Spleen (tissue), 11 donors: ENCODE results near the gene HMGB2. TPM values are rescaled to one million over a fixed set of nuclear protein-coding genes. Genes with fewer than 3 reads are reported as not detected.

ENCODE experiments used
- DNase-seq: peaks from one replicate; pipeline ENCODE4 v3.0.0-alpha.2; 2020
- H3K27ac ChIP-seq, 8 donors: fragments of 200-600 bp; sonication (generic) in 7 of 8; 1 replicate in 4 of 8; 2 replicates in 4 of 8; pipeline versions ENCODE4 v1.5.0 to v1.8.0; 2016 to 2021; ENCODE audit warnings: inconsistent platforms in 4 of 8, mild to moderate bottlenecking in 4 of 8, moderate library complexity in 1 of 8
- H3K27me3 ChIP-seq, 7 donors: fragments of 200-600 bp; sonication (generic) in 6 of 7; replicated peaks in 1 of 7; 1 replicate in 4 of 7; 2 replicates in 3 of 7; pipeline versions ENCODE4 v1.5.0 to v1.8.0; 2016 to 2021; ENCODE audit warnings: inconsistent platforms in 3 of 7, mild to moderate bottlenecking in 1 of 7
- H3K36me3 ChIP-seq, 6 donors: fragments of 200-600 bp; sonication (generic) in 5 of 6; 1 replicate in 4 of 6; 2 replicates in 2 of 6; pipeline versions ENCODE4 v1.5.0 to v1.8.0; 2016 to 2021; ENCODE audit warnings: inconsistent platforms in 2 of 6
- H3K4me1 ChIP-seq, 6 donors: fragments of 200-600 bp; sonication (generic) in 5 of 6; 1 replicate in 3 of 6; 2 replicates in 3 of 6; pipeline versions ENCODE4 v1.5.0 to v1.8.0; 2016 to 2021; ENCODE audit warnings: inconsistent platforms in 3 of 6
- H3K4me3 ChIP-seq, 8 donors: fragments of 200-600 bp; sonication (generic) in 7 of 8; 1 replicate in 4 of 8; 2 replicates in 4 of 8; pipeline versions ENCODE4 v1.5.0 to v1.8.0; 2016 to 2021; ENCODE audit warnings: inconsistent platforms in 4 of 8, mild to moderate bottlenecking in 4 of 8, moderate library complexity in 2 of 8
- H3K9me3 ChIP-seq, 8 donors: fragments of 200-600 bp; sonication (generic) in 7 of 8; 1 replicate in 4 of 8; 2 replicates in 4 of 8; pipeline versions ENCODE4 v1.5.0 to v1.8.0; 2016 to 2021; ENCODE audit warnings: inconsistent platforms in 4 of 8
- CTCF ChIP-seq, 11 experiments: fragments of 200-600 bp in 7 of 11; fragments of 450-650 bp in 4 of 11; sonication (generic) in 4 of 11; IDR thresholded peaks in 8 of 11; conservative IDR thresholded peaks in 3 of 11; 1 replicate in 7 of 11; 2 replicates in 4 of 11; pipeline versions ENCODE4 v1.4.0 to v1.8.0; 2016 to 2021; ENCODE audit warnings: antibody characterized with exemption in 11 of 11, inconsistent platforms in 4 of 11, mild to moderate bottlenecking in 1 of 11
- POLR2A ChIP-seq, 3 donors: fragments of 450-650 bp; IDR thresholded peaks; one replicate each; pipeline ENCODE4 v1.5.1; 2017; ENCODE audit warnings: antibody characterized with exemption in 3 of 3, mild to moderate bottlenecking in 1 of 3
- POLR2AphosphoS5 ChIP-seq, 3 donors: sonication (generic); formaldehyde crosslinking; IDR thresholded peaks; one replicate each; pipeline ENCODE4 v1.5.1; 2017; ENCODE audit warnings: antibody characterized with exemption in 3 of 3
- WGBS, 5 donors: extraction: QIAGEN DNeasy Blood & Tissue Kit in 3 of 5; methylation state at CpG; one replicate each; pipeline versions ENCODE4 v1.1.5 to v1.1.7; 2013 to 2018; 5-methylcytosine and 5-hydroxymethylcytosine counted together
- intact Hi-C: fragments of 100-400 bp; cut with DNase I; formaldehyde crosslinking; loops from one replicate; pipeline ENCODE4 v1.15.0; 2023; ENCODE audit warnings: low total_unique reads
- polyA plus RNA-seq, 3 donors: library from polyadenylated mRNA; stranded (reverse); fragments of 200-250 nt; gene quantifications; one replicate each; pipeline ENCODE4 v1.2.1, GENCODE V29; 2013
- total RNA-seq, 7 donors: library from RNA; depleted of rRNA in 3 of 7; stranded (reverse); fragments of >200 nt in 3 of 7; fragmentation: NEBNext Ultra II Directional in 4 of 7; extraction: Animal tissue kit (Norgen Biotek cat#: 25700) in 4 of 7; gene quantifications; one replicate each; pipeline versions ENCODE4 v1.1.0 to v1.2.1, GENCODE V29; 2016 to 2021
- donor health status: healthy with polysubstance abuse.
- donor health status: DM: no; HTN: no; CAD: no; lungs with moderate emphysema.
- donor health status: DM: no; HTN: no; CAD: no.
- donor health status: Bipolar disorder and iron deficiency.
- donor health status: healthy.
- donor health status: DM: no; HTN: no; CAD: no.
- donor health status: DM: yes; HTN: yes; CAD: no.

Gene HMGB2
- total and polyA plus RNA-seq, 10 donors = 78.2 to 421 (median 128) TPM

- H3K4me3 ChIP-seq = no peak overlapping the region
- intact Hi-C loops = no loop called here
- WGBS, 5 donors = 64 to 87% (median 80%) methylated on average over 4 of the region's 4 CpGs
- H3K9me3 ChIP-seq = peaks cover 4 to 59% (median 42%) of the 10 kb centered on the region in 8 donors
- peaks cover 0 to 35% (median 0%) of the 10 kb centered on the region in 6 donors for H3K36me3 ChIP-seq
- H3K27me3 ChIP-seq = no peaks in the 10 kb centered on the region
- no peak overlapping the region for H3K27ac ChIP-seq
- TF ChIP-seq POLR2AphosphoS5 (IDR thresholded peaks at IDR 0.05) (no peak), POLR2A (IDR thresholded peaks at IDR 0.05) (no peak), CTCF (IDR thresholded peaks at IDR 0.05 in 8 of 11, conservative IDR thresholded peaks at IDR 0.05 in 3 of 11) (no peak)
- DNase-seq = no peak
- peaks cover 0 to 17% (median 0%) of the 10 kb centered on the region in 6 donors for H3K4me1 ChIP-seq
Measured at GRCh38 chr4:173282256-173282562, 51.9 kb downstream of the HMGB2 start.

GRCh38 chr4:173281406-173282255 is 52.5 kb downstream of the HMGB2 start:
- WGBS, 5 donors = 66 to 82% (median 78%) methylated on average over 14 of the region's 14 CpGs
- Histone ChIP-seq H3K27ac (no peak overlapping the region), H3K4me3 (no peak overlapping the region), H3K9me3 (peaks cover 4 to 53% (median 36%) of the 10 kb centered on the region in 8 donors), H3K27me3 (no peaks in the 10 kb centered on the region), H3K36me3 (peaks cover 0 to 31% (median 0%) of the 10 kb centered on the region in 6 donors), H3K4me1 (peaks cover 0 to 17% (median 0%) of the 10 kb centered on the region in 6 donors)
- intact Hi-C loops = no loop called here
- no peak for TF ChIP-seq POLR2A (IDR thresholded peaks at IDR 0.05)
- TF ChIP-seq CTCF (IDR thresholded peaks at IDR 0.05 in 8 of 11, conservative IDR thresholded peaks at IDR 0.05 in 3 of 11) = no peak
- no peak for TF ChIP-seq POLR2AphosphoS5 (IDR thresholded peaks at IDR 0.05)
- no peak for DNase-seq

Other genes starting within 250 kb of the HMGB2 start
- 10 to 100 TPM; 20.3 to 28.5 (median 21.7) TPM for gene GALNT7, start 165.5 kb downstream of the HMGB2 start, total RNA-seq
- gene GALNT7, start 165.5 kb downstream of the HMGB2 start, polyA plus RNA-seq = 1 to 10 TPM; 7.6 to 8.7 (median 8.0) TPM
- gene SAP30, start 36.6 kb upstream of the HMGB2 start, total RNA-seq = 10 to 100 TPM in 6 of 7 donors, 1 to 10 TPM in 1; 6.0 to 43.2 (median 20.4) TPM
- gene SAP30, start 36.6 kb upstream of the HMGB2 start, polyA plus RNA-seq = 10 to 100 TPM in 1 of 3 donors, 1 to 10 TPM in 2; 2.7 to 10.6 (median 8.0) TPM
- under 1 TPM in 5 of 7 donors, not detected in 2; 0.09 to 0.79 (median 0.40) TPM for gene SCRG1, start 64.8 kb upstream of the HMGB2 start, total RNA-seq
- under 1 TPM; 0.11 to 0.32 (median 0.15) TPM for gene SCRG1, start 64.8 kb upstream of the HMGB2 start, polyA plus RNA-seq
- 1 to 10 TPM in 5 of 7 donors, under 1 TPM in 2; 0.80 to 6.3 (median 1.5) TPM for gene HAND2, start 195.9 kb upstream of the HMGB2 start, total RNA-seq
- 1 to 10 TPM in 2 of 3 donors, under 1 TPM in 1; 0.93 to 3.8 (median 2.4) TPM for gene HAND2, start 195.9 kb upstream of the HMGB2 start, polyA plus RNA-seq